Gastrocnemius medialis (tissue), 4 donors: Measurements from ENCODE around the gene TK2.
A peak's percentile ranks its signal among the peaks of the same experiment; 100 is the strongest.

ENCODE experiments used
- CTCF ChIP-seq, 5 experiments: fragments of 450-650 bp in 3 of 5; fragments of 200-600 bp in 2 of 5; sonication (generic) in 2 of 5; IDR thresholded peaks in 4 of 5; conservative IDR thresholded peaks in 1 of 5; 1 replicate in 4 of 5; 2 replicates in 1 of 5; pipeline ENCODE4 v1.5.1; 2016 to 2019; ENCODE audit warnings: antibody characterized with exemption in 5 of 5, mild to moderate bottlenecking in 3 of 5, moderate library complexity in 3 of 5
- POLR2A ChIP-seq, 2 donors: fragments of 450-650 bp; IDR thresholded peaks; one replicate each; pipeline ENCODE4 v1.6.1; 2017; ENCODE audit warnings: antibody characterized with exemption in 2 of 2, mild to moderate bottlenecking in 2 of 2, moderate library complexity in 2 of 2

- TF ChIP-seq POLR2A (IDR thresholded peaks at IDR 0.05), result no peak
- peak in 1 of 5 experiments; percentile 36 for TF ChIP-seq CTCF (IDR thresholded peaks at IDR 0.05 in 4 of 5, conservative IDR thresholded peaks at IDR 0.05 in 1 of 5)
Observed at GRCh38 chr16:66515596-66516508, 34.1 kb downstream of the TK2 start.
